ES-I3 (cell line): ENCODE results near the gene NSG1.

ENCODE experiments used
- H3K36me3 ChIP-seq: 2 replicates; pipeline ENCODE4 v1.6.1; 2013; ENCODE audit warnings: mild to moderate bottlenecking, low read length, control low read depth, moderate library complexity; ENCODE audit not compliant: insufficient read depth
- H3K4me1 ChIP-seq: 2 replicates; pipeline ENCODE4 v1.6.1; 2013; ENCODE audit warnings: mild to moderate bottlenecking, control low read depth, low read length; ENCODE audit not compliant: insufficient read depth
- H3K9ac ChIP-seq: 2 replicates; pipeline ENCODE4 v1.6.1; 2013; ENCODE audit warnings: low read depth, mild to moderate bottlenecking, low read length, moderate library complexity
- H3K9me3 ChIP-seq: 2 replicates; pipeline ENCODE4 v1.6.1; 2013; ENCODE audit warnings: mild to moderate bottlenecking, low read length, moderate library complexity; ENCODE audit not compliant: control insufficient read depth, insufficient read depth

The NSG1 gene

DNA sequence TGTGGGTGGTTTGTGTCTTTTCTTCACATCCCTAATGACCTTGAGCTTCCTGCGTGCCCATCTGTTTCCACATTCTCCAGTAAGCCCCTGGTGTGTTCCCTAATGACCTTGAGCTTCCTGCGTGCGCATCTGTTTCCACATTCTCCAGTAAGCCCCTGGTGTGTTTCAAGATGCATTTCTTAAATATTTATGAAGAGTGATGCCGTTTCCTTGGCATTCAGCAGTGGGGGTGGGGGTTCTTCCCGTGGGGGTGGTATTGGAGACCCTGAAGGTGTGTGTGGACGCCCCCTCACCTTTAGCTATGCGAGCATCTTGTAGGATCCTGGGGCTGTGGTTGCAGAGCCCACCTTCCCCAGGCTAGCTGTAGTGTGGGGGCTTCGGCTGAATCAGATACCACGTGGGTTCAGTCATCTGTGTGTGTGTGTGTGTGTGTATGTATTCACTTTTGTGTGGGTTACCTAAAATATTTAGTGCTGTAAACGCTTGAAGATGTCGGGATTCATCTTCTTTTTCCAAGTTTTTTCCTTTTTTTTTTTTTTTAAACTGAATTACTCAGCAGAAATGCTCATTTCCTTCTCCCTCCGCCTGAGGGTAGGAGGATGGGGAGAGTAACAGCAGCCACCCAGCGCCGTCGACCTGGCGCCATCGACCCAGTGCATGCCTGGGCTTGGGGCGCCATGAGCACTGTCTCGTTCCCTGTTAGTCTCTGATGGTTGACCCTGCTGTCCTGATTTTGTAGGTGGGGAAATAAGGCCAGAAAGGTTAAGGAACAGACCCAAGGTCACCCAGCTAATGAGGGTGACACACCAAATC, 9.9 kb downstream of the NSG1 start:
- Histone ChIP-seq H3K4me1 (peaks cover 13% of the 10 kb centered on the region), H3K9ac (no peak overlapping the region), H3K36me3 (no peaks in the 10 kb centered on the region), H3K9me3 (no peaks in the 10 kb centered on the region)

DNA sequence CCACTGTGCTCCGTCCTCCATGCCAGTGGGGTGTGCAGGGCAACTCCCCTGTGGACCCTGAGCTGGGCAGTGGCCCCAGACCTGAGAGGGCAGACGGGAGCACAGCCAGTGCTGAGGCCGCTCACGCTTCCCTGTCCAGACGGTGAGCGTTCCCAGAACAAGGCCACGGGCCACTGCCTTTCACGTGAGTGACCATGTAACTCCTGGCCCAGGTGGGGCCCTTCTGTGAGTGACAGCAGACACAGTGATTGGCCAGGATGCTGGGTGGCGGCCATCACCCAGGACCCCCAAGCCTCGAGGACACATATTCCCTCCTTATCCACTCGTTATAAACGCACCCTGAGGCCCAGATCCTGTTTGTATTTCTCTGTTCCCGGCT, 10.5 kb downstream of the NSG1 start:
- Histone ChIP-seq H3K9me3 (no peaks in the 10 kb centered on the region), H3K9ac (no peak overlapping the region), H3K36me3 (no peaks in the 10 kb centered on the region), H3K4me1 (peaks cover 13% of the 10 kb centered on the region)

DNA sequence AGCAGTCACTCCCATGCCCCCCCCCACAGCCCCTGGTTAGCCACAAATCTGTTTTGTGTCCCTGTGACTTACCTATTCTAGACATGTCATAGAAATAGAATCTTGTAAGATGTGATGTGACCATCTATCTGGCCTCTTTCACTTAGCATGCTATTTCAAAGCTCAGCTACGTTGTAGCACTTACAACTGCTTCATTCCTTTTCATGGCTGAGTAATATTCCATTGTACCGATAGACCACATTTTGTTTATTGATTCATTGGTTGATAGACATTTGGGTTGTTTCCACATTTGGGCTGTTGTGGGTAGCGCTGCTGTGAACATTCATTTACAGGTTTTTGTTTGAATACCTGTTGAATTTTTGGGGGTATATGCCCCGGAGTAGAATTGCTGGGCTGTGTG, 11.5 kb downstream of the NSG1 start:
- Histone ChIP-seq H3K4me1 (peaks cover 13% of the 10 kb centered on the region), H3K9me3 (no peaks in the 10 kb centered on the region), H3K9ac (no peak overlapping the region), H3K36me3 (no peaks in the 10 kb centered on the region)

DNA sequence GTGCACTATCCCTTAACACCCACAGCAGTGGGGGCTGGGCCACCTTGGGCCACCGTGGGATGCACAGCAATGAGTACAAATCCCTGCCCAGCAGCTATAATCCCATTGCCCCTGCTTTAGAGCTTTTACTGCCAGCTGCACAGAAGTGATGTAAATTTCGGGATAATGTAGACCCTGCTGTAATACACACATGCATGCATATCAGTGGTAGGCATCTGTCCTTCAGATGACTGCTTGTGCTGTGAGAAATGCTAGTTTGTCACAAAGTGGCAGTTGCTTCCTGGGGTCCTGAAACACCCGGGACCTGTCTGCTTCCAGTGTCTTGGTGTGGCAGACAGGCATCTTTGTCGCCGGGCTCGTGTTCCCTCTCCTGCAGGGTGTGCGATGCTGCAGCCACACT, 14.1 kb downstream of the NSG1 start:
- no peaks in the 10 kb centered on the region for H3K36me3 ChIP-seq
- no peaks in the 10 kb centered on the region for H3K9me3 ChIP-seq
- peaks cover 13% of the 10 kb centered on the region for H3K4me1 ChIP-seq
- H3K9ac ChIP-seq: no peak overlapping the region

DNA sequence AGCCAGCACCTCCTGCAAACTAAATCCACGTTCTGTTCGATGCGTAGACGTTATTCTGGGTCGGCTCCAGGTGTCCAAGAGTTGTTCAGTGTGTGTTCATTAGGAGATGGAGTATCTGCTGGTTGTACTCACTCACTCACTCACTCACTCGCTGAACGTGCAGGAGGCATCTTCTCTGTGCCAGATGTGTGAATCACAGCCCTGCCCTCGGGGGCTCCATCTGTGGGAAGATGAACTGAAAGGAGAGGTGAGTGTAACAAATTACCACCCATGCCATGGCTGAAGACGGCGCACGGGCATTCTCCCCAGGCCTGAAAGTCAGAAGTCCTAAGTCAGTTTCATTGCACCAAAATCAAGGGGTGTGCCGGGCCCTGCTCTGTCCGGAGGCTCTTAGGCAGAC, 16.1 kb downstream of the NSG1 start:
- Histone ChIP-seq H3K4me1 (no peaks in the 10 kb centered on the region), H3K36me3 (no peaks in the 10 kb centered on the region), H3K9ac (no peak overlapping the region), H3K9me3 (no peaks in the 10 kb centered on the region)

DNA sequence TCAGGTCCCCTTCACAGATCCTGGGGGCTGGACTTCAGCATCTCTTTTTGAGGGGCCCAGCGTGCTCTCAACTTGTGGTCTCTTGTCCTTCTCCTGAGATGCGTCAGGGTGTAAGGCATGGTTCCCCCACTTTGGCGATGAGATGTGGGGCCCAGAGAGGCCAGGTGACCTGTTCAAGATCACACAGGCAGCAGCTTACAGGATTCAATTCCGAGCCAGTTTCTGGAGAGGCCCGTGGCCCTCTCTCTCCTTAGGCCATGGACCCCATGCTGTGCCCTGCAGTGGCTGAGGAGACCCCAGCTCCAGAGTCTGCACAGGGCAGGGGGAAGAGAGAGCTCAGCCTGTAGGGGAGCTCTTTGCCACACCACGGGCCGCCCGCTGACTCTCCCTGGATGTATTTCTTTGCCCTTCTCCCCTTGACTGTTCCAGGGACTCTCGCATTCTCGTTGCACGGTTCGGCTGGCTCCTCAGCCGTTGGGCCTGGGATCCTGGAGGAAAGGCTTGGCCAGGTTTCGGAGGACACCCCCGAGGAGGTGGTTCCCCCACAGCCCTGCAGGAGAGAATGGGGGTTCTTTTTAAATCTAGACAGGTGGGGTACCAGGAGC, 18.6 kb downstream of the NSG1 start:
- no peak overlapping the region for H3K9ac ChIP-seq
- H3K9me3 ChIP-seq: no peaks in the 10 kb centered on the region
- no peaks in the 10 kb centered on the region; the same call in 1 of the 2 replicates for H3K4me1 ChIP-seq
- no peaks in the 10 kb centered on the region for H3K36me3 ChIP-seq

DNA sequence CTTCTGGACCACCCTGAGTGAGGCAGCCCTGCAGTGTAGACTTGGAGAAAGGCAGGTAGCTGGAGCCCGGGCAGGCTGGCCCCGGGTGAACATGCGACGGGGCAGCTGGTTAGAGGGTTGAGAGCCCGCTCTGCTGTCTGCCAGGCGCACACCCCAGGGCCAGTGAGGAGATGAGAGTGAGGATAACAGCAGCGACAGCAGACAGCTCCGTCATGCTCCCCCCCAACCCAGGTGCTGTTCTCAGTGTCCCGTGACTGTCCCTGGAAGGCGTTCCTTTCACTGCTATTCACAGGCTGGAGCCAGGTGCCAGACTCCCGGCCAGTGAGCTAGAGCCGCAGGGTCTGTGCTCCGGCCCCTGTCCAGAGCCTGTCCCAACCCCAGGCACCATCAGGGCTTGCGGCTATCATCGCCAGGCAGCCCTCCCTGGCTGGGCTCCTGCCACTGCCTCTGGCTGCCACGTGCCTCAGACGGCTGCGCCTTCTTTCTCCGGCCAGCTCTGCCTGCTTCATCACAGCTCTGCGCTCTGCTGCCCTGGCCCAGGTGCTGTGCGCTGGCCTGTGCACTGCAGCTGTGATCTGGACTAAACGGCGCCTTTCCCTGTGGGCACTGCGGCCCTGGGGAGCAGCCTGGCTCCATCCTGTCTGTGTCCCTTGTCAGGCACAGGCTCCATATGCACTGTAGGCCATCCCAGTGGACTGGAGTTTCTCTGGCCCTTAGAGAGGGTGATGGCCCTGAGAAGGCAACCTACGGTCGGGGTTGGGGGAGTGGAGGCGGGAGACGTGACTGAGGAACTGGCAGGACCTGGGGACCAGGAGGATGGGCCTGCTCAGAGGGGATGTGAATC, 19.8 kb downstream of the NSG1 start:
- Histone ChIP-seq H3K4me1 (no peaks in the 10 kb centered on the region; the same call in 1 of the 2 replicates), H3K36me3 (no peaks in the 10 kb centered on the region), H3K9ac (no peak overlapping the region), H3K9me3 (no peaks in the 10 kb centered on the region)

DNA sequence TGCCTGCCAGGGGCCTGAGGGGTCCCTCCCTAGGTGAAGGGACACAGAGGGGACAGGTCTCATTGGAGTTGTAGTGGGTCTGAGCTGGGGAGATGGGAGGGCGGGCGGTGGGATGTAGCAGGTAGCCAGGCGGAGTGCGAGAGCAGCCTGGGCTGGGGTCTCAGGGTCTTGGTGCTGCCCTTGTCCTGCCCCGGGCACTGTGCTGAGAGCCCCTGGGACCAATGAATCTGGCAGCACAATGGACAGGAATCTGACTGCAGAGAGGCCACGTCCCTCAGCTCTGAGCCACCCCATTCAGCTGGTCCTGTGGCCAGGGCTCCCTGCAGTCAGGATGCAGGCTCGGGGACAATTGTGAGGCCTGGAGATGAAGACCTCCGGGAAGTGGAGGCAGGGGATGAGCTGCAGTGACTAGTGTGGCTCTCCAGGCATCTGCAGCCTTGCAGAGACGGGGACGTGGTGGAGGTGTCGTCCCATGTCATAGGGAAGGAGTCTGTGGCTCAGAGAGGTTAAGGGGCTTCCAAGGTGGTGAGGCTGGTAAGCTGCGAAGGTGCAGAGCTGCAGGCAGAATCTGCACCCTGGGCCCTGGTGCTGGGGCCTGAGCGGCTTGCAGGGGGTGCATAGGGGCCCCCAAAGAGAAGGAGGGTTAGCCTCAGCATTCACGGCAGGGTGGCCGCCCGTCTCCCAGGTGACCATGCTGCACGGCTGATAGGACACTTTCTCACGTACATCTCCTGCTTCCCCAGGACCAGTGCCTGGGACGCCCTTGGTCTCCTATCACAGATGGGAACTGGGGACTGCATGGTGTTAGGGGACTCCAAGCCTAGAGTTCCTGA, 20.6 kb downstream of the NSG1 start:
- H3K36me3 ChIP-seq: no peaks in the 10 kb centered on the region
- H3K9me3 ChIP-seq: no peaks in the 10 kb centered on the region
- H3K9ac ChIP-seq: no peak overlapping the region
- H3K4me1 ChIP-seq: no peaks in the 10 kb centered on the region; the same call in 1 of the 2 replicates

DNA sequence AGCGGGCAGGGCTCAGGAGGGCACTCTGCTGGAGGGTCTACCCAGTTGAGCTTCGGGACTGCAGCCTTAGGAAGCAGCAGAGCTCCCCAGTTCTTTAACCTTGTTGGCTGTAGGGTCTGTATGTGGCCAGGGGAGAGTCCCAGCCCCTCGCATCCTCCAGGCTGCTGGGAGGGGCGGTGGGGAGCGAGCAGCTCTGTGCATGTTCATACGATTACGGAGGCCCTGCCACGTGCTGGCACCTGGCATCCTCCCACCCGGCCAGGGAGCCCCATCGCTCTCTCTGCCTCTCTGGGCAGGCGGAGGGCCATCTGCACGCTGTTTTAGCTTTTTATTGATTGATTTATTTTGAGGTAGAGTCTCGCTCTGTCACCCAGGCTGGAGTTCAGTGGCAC, 21.2 kb downstream of the NSG1 start:
- no peak overlapping the region for H3K9ac ChIP-seq
- H3K4me1 ChIP-seq: no peaks in the 10 kb centered on the region; the same call in 1 of the 2 replicates
- H3K9me3 ChIP-seq: no peaks in the 10 kb centered on the region
- no peaks in the 10 kb centered on the region for H3K36me3 ChIP-seq

DNA sequence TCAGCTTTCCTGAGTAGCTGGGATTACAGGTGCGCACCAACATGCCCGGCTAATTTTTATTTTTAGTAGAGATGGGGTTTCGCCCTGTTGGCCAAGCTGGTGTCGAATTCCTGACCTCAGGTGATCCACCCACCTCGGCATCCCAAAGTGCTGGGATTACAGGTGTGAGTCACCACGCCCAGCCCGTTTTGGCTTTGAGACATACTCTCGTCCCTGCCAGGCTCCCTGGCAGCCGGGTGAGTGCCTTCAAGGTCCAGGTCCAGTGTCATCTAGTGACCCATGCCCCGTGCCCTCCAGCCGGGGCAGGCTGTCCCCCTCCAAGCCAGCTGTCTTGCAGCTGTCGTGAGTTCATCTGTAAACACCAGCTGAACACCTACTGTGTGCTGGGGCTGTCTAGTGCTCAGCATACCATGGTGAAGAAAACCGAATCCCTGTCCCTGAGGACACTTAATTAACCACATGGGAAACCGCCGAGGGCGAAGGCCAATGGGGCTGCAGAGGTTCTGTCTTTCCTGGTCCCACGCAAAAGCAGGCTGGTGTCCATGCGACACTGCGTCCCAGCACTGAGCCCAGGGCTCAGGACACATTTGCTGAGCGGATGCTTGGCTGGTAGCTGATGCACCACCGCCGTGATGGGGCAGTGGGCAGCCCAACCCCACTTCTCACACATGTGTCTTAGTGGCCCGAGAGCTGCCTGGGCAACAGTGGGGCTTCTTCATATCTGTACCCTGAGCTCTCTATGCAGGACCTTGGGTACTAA, 21.9 kb downstream of the NSG1 start:
- Histone ChIP-seq H3K9me3 (no peaks in the 10 kb centered on the region), H3K36me3 (no peaks in the 10 kb centered on the region), H3K4me1 (no peaks in the 10 kb centered on the region; the same call in 1 of the 2 replicates), H3K9ac (no peak overlapping the region)

DNA sequence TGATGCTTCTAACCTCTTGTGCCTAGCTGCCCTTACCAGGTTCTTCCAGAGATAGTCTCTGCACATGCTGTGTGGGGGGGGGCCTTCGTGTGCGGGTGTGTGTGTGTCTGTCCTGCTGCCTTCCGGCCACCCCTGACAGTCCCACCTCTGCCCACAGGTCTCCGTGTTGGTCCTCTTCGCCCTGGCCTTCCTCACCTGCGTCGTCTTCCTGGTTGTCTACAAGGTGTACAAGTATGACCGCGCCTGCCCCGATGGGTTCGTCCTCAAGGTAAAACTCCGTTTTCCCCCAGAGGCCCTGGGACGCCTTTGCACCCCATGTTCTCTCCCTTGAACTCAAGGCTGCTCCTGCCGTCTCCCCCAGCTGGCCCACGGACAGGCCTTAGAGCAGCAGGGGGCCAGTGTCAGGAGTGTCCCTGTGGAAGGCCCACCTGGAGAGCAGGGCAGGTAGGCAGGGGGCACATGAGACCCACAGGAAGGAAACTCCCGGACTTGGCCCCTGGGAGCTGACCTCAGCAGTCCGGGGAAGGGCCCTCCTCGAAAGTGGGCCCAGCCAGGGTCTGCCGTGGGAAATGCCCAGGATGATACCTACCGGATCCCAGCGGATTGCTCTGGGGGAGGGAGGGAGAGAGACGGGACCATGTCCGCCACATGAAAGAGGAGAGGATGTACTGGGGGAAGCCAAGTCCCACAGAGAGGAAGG, 22.7 kb downstream of the NSG1 start:
- H3K9me3 ChIP-seq: no peaks in the 10 kb centered on the region
- H3K9ac ChIP-seq: no peak overlapping the region
- no peaks in the 10 kb centered on the region for H3K36me3 ChIP-seq
- H3K4me1 ChIP-seq: no peaks in the 10 kb centered on the region; the same call in 1 of the 2 replicates

DNA sequence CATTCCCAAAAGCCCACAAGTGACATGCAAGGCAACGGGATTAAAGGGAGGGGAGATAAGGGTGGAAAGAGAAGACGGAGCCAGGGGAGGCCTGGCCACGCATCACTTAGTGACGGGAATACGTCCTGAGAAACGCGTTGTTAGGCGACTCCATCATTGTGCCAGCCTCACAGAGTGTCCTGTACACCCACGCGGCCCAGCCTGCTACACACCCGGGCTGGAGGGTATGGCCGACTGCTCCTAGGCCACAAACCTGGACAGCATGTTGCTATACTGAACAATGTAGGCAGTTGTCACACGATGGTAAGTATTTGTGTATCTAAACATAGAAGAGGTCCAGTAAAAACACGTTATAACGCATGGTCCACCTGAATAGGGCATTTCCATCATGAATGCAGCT, 23.4 kb downstream of the NSG1 start:
- no peaks in the 10 kb centered on the region for H3K9me3 ChIP-seq
- H3K36me3 ChIP-seq: no peaks in the 10 kb centered on the region
- no peak overlapping the region for H3K9ac ChIP-seq
- H3K4me1 ChIP-seq: no peaks in the 10 kb centered on the region; the same call in 1 of the 2 replicates

DNA sequence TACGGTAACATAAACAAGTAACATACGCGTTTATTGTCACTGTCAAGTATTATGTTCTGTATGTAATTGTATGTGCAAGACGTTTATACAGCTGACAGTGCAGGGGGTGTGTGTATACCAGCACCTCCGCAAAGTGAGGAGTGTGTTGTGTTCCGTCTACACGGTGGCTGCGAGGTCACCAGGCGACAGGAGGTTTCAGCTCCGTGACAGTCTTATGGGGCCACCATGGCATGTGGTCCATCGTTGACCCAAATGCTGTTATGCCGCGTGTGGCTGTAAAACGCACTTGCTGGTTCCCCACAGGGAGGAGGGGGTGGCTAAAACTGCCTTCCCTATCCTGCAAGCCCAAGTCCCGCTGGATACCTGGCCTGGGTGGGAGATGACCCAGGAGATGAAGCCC, 25.0 kb downstream of the NSG1 start:
- H3K9me3 ChIP-seq: no peaks in the 10 kb centered on the region
- H3K9ac ChIP-seq: no peak overlapping the region
- no peaks in the 10 kb centered on the region for H3K36me3 ChIP-seq
- H3K4me1 ChIP-seq: no peaks in the 10 kb centered on the region; the same call in 1 of the 2 replicates
